ENCODE data around the gene TAF11L5. TPM values are rescaled to one million over a fixed set of nuclear protein-coding genes. Genes with fewer than 3 reads are reported as not detected.

TAF11L5 gene
- total RNA-seq, 1 donor from 2014 or later = not detected

Other genes with a start within 250 kb of the TAF11L5 start
- not detected in 2 replicates for gene TAF11L2, start 27.0 kb upstream of the TAF11L5 start, total RNA-seq
- gene TAF11L3, start 6.9 kb upstream of the TAF11L5 start, total RNA-seq = not detected in 2 replicates
- not detected in 2 replicates for gene TAF11L4, start 3.4 kb upstream of the TAF11L5 start, total RNA-seq
- not detected in 2 replicates for gene TAF11L6, start 3.4 kb downstream of the TAF11L5 start, total RNA-seq
- gene TAF11L7, start 60.5 kb downstream of the TAF11L5 start, total RNA-seq = not detected in 2 replicates
- gene TAF11L8, start 65.7 kb downstream of the TAF11L5 start, total RNA-seq = not detected in 2 replicates
- gene TAF11L9, start 69.2 kb downstream of the TAF11L5 start, total RNA-seq = not detected in 2 replicates
- gene TAF11L10, start 72.6 kb downstream of the TAF11L5 start, total RNA-seq = not detected in 2 replicates
- not detected in 2 replicates for gene TAF11L11, start 78.9 kb downstream of the TAF11L5 start, total RNA-seq
- gene TAF11L12, start 85.2 kb downstream of the TAF11L5 start, total RNA-seq = not detected in 2 replicates
- not detected in 2 replicates for gene TAF11L13, start 106.9 kb downstream of the TAF11L5 start, total RNA-seq
- gene TAF11L14, start 109.2 kb downstream of the TAF11L5 start, total RNA-seq = not detected in 2 replicates

All from kidney epithelial cell (primary cell).